GM12878 (cell line): ENCODE data around the gene REN. TPM values are rescaled to one million over a fixed set of nuclear protein-coding genes. Genes with fewer than 3 reads are reported as not detected.

Source experiments
- ATAC-seq: fragments of 200-7000 bp; cut with Tn5 transposase; 3 replicates; pipeline ENCODE4 v1.9.1; 2020; ENCODE audit warnings: mild to moderate bottlenecking, moderate library complexity
- BruUV-seq: library from RNA; stranded (reverse); fragments of 400-500 nt; replicated peaks from 2 replicates; lab custom pipeline; 2021; lab: Mats Ljungman, UMichigan
- CTCF ChIA-PET: fragments of 300-600 bp; sonication (Branson Sonifier 250); formaldehyde crosslinking; extraction: SDS; loops from one replicate; lab custom pipeline; 2021; ENCODE audit warnings: inconsistent platforms; lab: Yijun Ruan, JAX
- POLR2A ChIA-PET: fragments of 350-600 bp; formaldehyde crosslinking; extraction: SDS; loops from one replicate; lab custom pipeline; 2021; ENCODE audit warnings: inconsistent platforms; lab: Charles Lee
- RAD21 ChIA-PET: fragments of 300-600 bp; sonication (Branson Sonifier 250); formaldehyde crosslinking; loops from one replicate; lab custom pipeline; 2023; ENCODE audit warnings: antibody characterized with exemption; ENCODE audit not compliant: unreplicated experiment; lab: Charles Lee
- SMC1A ChIA-PET: fragments of 300-600 bp; sonication (Branson Sonifier 250); formaldehyde crosslinking; loops from one replicate; lab custom pipeline; 2023; ENCODE audit not compliant: unreplicated experiment, uncharacterized antibody; lab: Charles Lee
- DNase-seq: peaks from one replicate; pipeline ENCODE4 v3.0.0-alpha.2; 2011; ENCODE audit warnings: low read depth, low spot score
- FAIRE-seq: peaks from 3 replicates; lab custom pipeline; 2011; peaks lifted over from hg19 to GRCh38; lab: Jason Lieb, UNC
- H2AFZ ChIP-seq: 2 replicates; pipeline ENCODE4 v1.6.0; 2011; ENCODE audit warnings: low read depth, low read length, control low read depth; ENCODE audit not compliant: control insufficient read depth
- H3K27ac ChIP-seq: 2 replicates; pipeline ENCODE4 v1.5.1; 2011; ENCODE audit warnings: control low read depth; ENCODE audit not compliant: control insufficient read depth, insufficient read depth
- H3K27me3 ChIP-seq, 2 experiments: replicated peaks in 1 of 2; 2 replicates each; pipeline versions ENCODE4 v1.6.0 to v1.6.1; 2011; ENCODE audit warnings: low read length in 1 of 2; ENCODE audit not compliant: control insufficient read depth in 2 of 2, insufficient read depth in 2 of 2
- H3K36me3 ChIP-seq, 2 experiments: 2 replicates each; pipeline ENCODE4 v1.5.1; 2011; ENCODE audit warnings: low read length in 1 of 2; ENCODE audit not compliant: control insufficient read depth in 2 of 2, insufficient read depth in 2 of 2
- H3K4me1 ChIP-seq: 2 replicates; pipeline ENCODE4 v1.6.1; 2011; ENCODE audit warnings: mild to moderate bottlenecking, low read length, moderate library complexity, mixed read lengths; ENCODE audit not compliant: control insufficient read depth, insufficient read depth
- H3K4me2 ChIP-seq: 2 replicates; pipeline ENCODE4 v1.6.0; 2011; ENCODE audit warnings: control low read depth; ENCODE audit not compliant: control insufficient read depth, insufficient read depth
- H3K4me3 ChIP-seq: fragments of 200-600 bp; sonication (generic); 2 replicates; pipeline ENCODE4 v1.5.1; 2016
- H3K79me2 ChIP-seq: 2 replicates; pipeline ENCODE4 v1.6.0; 2011; ENCODE audit warnings: low read length; ENCODE audit not compliant: control insufficient read depth, insufficient read depth
- H3K9ac ChIP-seq: 2 replicates; pipeline ENCODE4 v1.8.0; 2011; ENCODE audit warnings: low read length, control low read depth, mixed read lengths; ENCODE audit not compliant: control insufficient read depth, insufficient read depth
- H3K9me3 ChIP-seq: replicated peaks from 3 replicates; pipeline ENCODE4 v1.5.1; 2011; ENCODE audit warnings: mild to moderate bottlenecking, low read length; ENCODE audit not compliant: control insufficient read depth, insufficient read depth
- H4K20me1 ChIP-seq: 2 replicates; pipeline ENCODE4 v1.6.0; 2011; ENCODE audit not compliant: control insufficient read depth, insufficient read depth
- CBX3 ChIP-seq: fragments of 200-600 bp; sonication (generic); IDR thresholded peaks from 2 replicates; pipeline ENCODE4 v1.6.1; 2016; ENCODE audit warnings: low read depth, borderline replicate concordance
- CEBPB ChIP-seq, 2 experiments: fragments of 150-350 bp in 1 of 2; IDR thresholded peaks; 2 replicates each; pipeline ENCODE4 v1.6.1; 2012 to 2014; ENCODE audit warnings: low read depth in 2 of 2, low read length in 2 of 2, borderline replicate concordance in 1 of 2, inconsistent platforms in 1 of 2
- EP300 ChIP-seq, 2 experiments: fragments of 150-350 bp in 1 of 2; IDR thresholded peaks; 2 replicates each; pipeline ENCODE4 v1.6.1; 2011 to 2012; ENCODE audit warnings: low read depth in 2 of 2, low read length in 2 of 2, borderline replicate concordance in 1 of 2, improper control_type of control experiment in 1 of 2, inconsistent platforms in 1 of 2; ENCODE audit not compliant: control insufficient read depth in 1 of 2
- KDM1A ChIP-seq: fragments of 200-600 bp; sonication (generic); IDR thresholded peaks from 2 replicates; pipeline ENCODE4 v1.6.1; 2016; ENCODE audit warnings: borderline replicate concordance
- NBN ChIP-seq: fragments of 450-650 bp; IDR thresholded peaks from 2 replicates; pipeline ENCODE4 v1.6.1; 2016
- SMAD5 ChIP-seq: IDR thresholded peaks from 2 replicates; pipeline ENCODE4 v1.6.1; 2016; ENCODE audit warnings: antibody characterized with exemption, low read depth
- SREBF2 ChIP-seq: IDR thresholded peaks from 2 replicates; pipeline ENCODE4 v1.6.1; 2012; ENCODE audit warnings: mild to moderate bottlenecking, low read length
- YY1 ChIP-seq: IDR thresholded peaks from 2 replicates; pipeline ENCODE4 v1.6.1; 2011; ENCODE audit warnings: low read depth, mild to moderate bottlenecking, low read length
- WGBS: methylation state at CpG from one replicate; pipeline ENCODE4 v1.1.6; 2016; ENCODE audit warnings: low lambda C conversion rate; ENCODE audit not compliant: insufficient replicate concordance, insufficient coverage; ENCODE audit errors: missing lambda C conversion rate; 5-methylcytosine and 5-hydroxymethylcytosine counted together
- in situ Hi-C: fragments of 300-500 bp; cut with MboI; formaldehyde crosslinking; loops from 9 replicates; pipeline ENCODE4 v1.14.3; 2018; ENCODE audit warnings: mixed read lengths
- intact Hi-C: fragments of 100-400 bp; cut with micrococcal nuclease; formaldehyde crosslinking; loops from one replicate; pipeline ENCODE4 v1.14.2; 2022; ENCODE audit not compliant: unreplicated experiment
- polyA plus RNA-seq, 11 experiments: library from polyadenylated mRNA; depleted of rRNA in 4 of 11; unstranded in 6 of 11; stranded (reverse) in 5 of 11; fragments of >200 nt; fragmentation: Nextera tagmentation in 4 of 11; fragmentation: Illumina TruSeq in 1 of 11; extraction: Ambion mirVana in 4 of 11; extraction: Trizol in 1 of 11; gene quantifications; 1 replicate in 1 of 11; 2 replicates in 10 of 11; pipeline versions ENCODE4 v1.2.1 to v1.2.3, GENCODE V29; 2011 to 2016; ENCODE audit warnings: inconsistent platforms in 2 of 11, missing spikeins in 2 of 11, low read depth in 1 of 11
- total RNA-seq, 4 experiments: library from RNA; depleted of rRNA in 3 of 4; stranded (reverse); fragments of >200 nt in 3 of 4; fragmentation: Illumina TruSeq in 1 of 4; extraction: Trizol in 1 of 4; gene quantifications; 2 replicates each; pipeline versions ENCODE4 v1.2.1 to v1.2.3, GENCODE V29; 2013 to 2021
- TF ChIP-seq, protein P1 (sequence below): fragments of 450-650 bp; IDR thresholded peaks from 2 replicates; pipeline ENCODE4 v1.6.1; 2016; ENCODE audit warnings: mild to moderate bottlenecking
- TF ChIP-seq, protein P2 (sequence below): IDR thresholded peaks from 2 replicates; pipeline ENCODE4 v1.6.1; 2011; ENCODE audit warnings: mild to moderate bottlenecking, low read depth, low read length, moderate library complexity; ENCODE audit not compliant: insufficient replicate concordance

The REN gene
- total and polyA plus RNA-seq, 10 of the 15 experiments (the other 5 are each of a cell fraction or from before 2014, with no cell fraction given) = not detected

GRCh38 chr1:204191456-204191855 lies 25.3 kb upstream of the REN start:
- no TSS peak for BruUV-seq

More at GRCh38 chr1:204191456-204191855, 25.3 kb upstream of the REN start:
- no peaks in the 10 kb centered on the region for H3K9me3 ChIP-seq
- intact Hi-C loops = no loop called here
- CTCF ChIA-PET = interaction anchor here (0.9 to 4.3 kb wide), 4 partner anchors 10 to 28 kb away, joined by 3 to 25 read pairs (median 5); no protein-coding TSS in a partner anchor
- H3K79me2 ChIP-seq = no peaks in the 10 kb centered on the region
- POLR2A ChIA-PET = interaction anchor here (1.0 kb wide), 1 partner anchor 10 kb away, joined by 4 read pairs; no protein-coding TSS in a partner anchor
- 39% methylated on average over 7 of the region's 7 CpGs for WGBS
- no peak overlapping the region for H3K4me2 ChIP-seq
- no peak overlapping the region for H2AFZ ChIP-seq
- TF ChIP-seq KDM1A = no peak
- TF ChIP-seq SMAD5 = no peak
- TF ChIP-seq SREBF2 = no peak
- TF ChIP-seq, protein P1, sequence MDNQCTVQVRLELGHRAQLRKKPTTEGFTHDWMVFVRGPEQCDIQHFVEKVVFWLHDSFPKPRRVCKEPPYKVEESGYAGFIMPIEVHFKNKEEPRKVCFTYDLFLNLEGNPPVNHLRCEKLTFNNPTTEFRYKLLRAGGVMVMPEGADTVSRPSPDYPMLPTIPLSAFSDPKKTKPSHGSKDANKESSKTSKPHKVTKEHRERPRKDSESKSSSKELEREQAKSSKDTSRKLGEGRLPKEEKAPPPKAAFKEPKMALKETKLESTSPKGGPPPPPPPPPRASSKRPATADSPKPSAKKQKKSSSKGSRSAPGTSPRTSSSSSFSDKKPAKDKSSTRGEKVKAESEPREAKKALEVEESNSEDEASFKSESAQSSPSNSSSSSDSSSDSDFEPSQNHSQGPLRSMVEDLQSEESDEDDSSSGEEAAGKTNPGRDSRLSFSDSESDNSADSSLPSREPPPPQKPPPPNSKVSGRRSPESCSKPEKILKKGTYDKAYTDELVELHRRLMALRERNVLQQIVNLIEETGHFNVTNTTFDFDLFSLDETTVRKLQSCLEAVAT = no peak
- no peak for TF ChIP-seq NBN
- TF ChIP-seq CBX3 = no peak
- TF ChIP-seq YY1 = no peak
- no peak for TF ChIP-seq CEBPB (IDR thresholded peaks at IDR 0.05; ENCODE audit: borderline replicate concordance in 1 of 2, low read depth in 2 of 2, low read length in 2 of 2)
- no peak for TF ChIP-seq EP300 (IDR thresholded peaks at IDR 0.05; ENCODE audit: borderline replicate concordance in 1 of 2, control insufficient read depth in 1 of 2, low read depth in 2 of 2, low read length in 2 of 2)
- TF ChIP-seq, protein P2, sequence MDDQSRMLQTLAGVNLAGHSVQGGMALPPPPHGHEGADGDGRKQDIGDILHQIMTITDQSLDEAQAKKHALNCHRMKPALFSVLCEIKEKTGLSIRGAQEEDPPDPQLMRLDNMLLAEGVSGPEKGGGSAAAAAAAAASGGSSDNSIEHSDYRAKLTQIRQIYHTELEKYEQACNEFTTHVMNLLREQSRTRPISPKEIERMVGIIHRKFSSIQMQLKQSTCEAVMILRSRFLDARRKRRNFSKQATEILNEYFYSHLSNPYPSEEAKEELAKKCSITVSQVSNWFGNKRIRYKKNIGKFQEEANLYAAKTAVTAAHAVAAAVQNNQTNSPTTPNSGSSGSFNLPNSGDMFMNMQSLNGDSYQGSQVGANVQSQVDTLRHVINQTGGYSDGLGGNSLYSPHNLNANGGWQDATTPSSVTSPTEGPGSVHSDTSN = no peak
- TF ChIP-seq, all 136 proteins: peak for 0
- in situ Hi-C loops = no loop called here
- no peak for DNase-seq
- Histone ChIP-seq H3K27me3 (peaks cover 3 to 16% of the 10 kb centered on the region in 2 experiments; a peak in 3 of 4 replicates), H3K4me1 (no peaks in the 10 kb centered on the region), H3K36me3 (no peaks in the 10 kb centered on the region), H4K20me1 (no peaks in the 10 kb centered on the region), H3K9ac (no peak overlapping the region), H3K4me3 (no peak overlapping the region), H3K27ac (no peak overlapping the region)
- FAIRE-seq = no peak
- ATAC-seq = no peak
- SMC1A ChIA-PET = interaction anchor here (1.2 kb wide), 1 partner anchor 28 kb away, joined by 4 read pairs; no protein-coding TSS in a partner anchor
- RAD21 ChIA-PET = no interaction called here
